Measurements from ENCODE around the gene OR8D1. TPM values are rescaled to one million over a fixed set of nuclear protein-coding genes. Genes with fewer than 3 reads are reported as not detected.

OR8D1 gene
- total and polyA plus RNA-seq, 9 of the 15 experiments (the other 6 are each of a cell fraction or from before 2014, with no cell fraction given) = 0.08 to 0.55 TPM; not detected in 7

DNA sequence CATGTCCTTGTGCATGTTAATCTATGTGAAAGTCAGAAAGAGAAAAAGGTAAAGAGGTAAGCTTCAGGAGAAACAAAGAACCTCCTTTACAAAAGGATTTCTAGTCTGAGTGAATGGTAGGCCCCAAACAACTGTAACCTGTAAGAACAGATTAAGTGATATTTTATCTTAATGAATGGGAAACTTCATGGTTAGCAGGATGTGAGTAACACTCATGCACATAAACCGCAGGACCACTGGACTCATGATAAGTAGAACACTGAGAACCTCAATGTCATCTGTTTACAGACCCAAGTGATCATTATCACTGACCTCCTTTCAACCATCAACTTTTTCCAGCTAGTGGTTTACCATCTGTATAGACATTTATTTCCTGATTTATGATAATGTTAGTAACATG lies 37.7 kb downstream of the OR8D1 start (continued):
- TF ChIP-seq GABPB1 (CRISPR knock-in tag; IDR thresholded peaks at IDR 0.05) = no peak
- no peak for TF ChIP-seq HNRNPUL1 (IDR thresholded peaks at IDR 0.05; ENCODE audit: low read length)
- TF ChIP-seq, protein P1, sequence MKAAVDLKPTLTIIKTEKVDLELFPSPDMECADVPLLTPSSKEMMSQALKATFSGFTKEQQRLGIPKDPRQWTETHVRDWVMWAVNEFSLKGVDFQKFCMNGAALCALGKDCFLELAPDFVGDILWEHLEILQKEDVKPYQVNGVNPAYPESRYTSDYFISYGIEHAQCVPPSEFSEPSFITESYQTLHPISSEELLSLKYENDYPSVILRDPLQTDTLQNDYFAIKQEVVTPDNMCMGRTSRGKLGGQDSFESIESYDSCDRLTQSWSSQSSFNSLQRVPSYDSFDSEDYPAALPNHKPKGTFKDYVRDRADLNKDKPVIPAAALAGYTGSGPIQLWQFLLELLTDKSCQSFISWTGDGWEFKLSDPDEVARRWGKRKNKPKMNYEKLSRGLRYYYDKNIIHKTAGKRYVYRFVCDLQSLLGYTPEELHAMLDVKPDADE (conservative IDR thresholded peaks at IDR 0.05; ENCODE audit: control insufficient read depth, low read depth, low read length) = no peak
- no peak for TF ChIP-seq DMBX1 (CRISPR knock-in tag; IDR thresholded peaks at IDR 0.05; ENCODE audit: borderline replicate concordance)
- TF ChIP-seq ID3 (CRISPR knock-in tag; IDR thresholded peaks at IDR 0.05) = no peak
- TF ChIP-seq ID3 (tag; IDR thresholded peaks at IDR 0.05) = no peak
- peak; percentile 88 for TF ChIP-seq CBFA2T2 (conservative IDR thresholded peaks at IDR 0.05)
- TF ChIP-seq NR2C1 (IDR thresholded peaks at IDR 0.05) = no peak
- TF ChIP-seq NR2C1 (tag; IDR thresholded peaks at IDR 0.05) = peak; percentile 49; the same call in 1 of the 2 replicates
- TF ChIP-seq MTF1 (CRISPR knock-in tag; IDR thresholded peaks at IDR 0.05; ENCODE audit: borderline replicate concordance) = no peak
- peak; percentile 46 for TF ChIP-seq NCOA2 (IDR thresholded peaks at IDR 0.05; ENCODE audit: partially characterized antibody in 2 of 2)
- TF ChIP-seq ZNF165 (CRISPR knock-in tag; IDR thresholded peaks at IDR 0.05; ENCODE audit: borderline replicate concordance) = no peak
- no peak for TF ChIP-seq CHD4 (IDR thresholded peaks at IDR 0.05; ENCODE audit: insufficient read depth, insufficient replicate concordance, low read depth, low read length, poor library complexity, severe bottlenecking)
- no peak for TF ChIP-seq HCFC1 (IDR thresholded peaks at IDR 0.05; ENCODE audit: low read depth, low read length)
- peak; percentile 62 for TF ChIP-seq NEUROD1 (IDR thresholded peaks at IDR 0.05; ENCODE audit: borderline replicate concordance, low read depth, low read length, partially characterized antibody)
- TF ChIP-seq, protein P2, sequence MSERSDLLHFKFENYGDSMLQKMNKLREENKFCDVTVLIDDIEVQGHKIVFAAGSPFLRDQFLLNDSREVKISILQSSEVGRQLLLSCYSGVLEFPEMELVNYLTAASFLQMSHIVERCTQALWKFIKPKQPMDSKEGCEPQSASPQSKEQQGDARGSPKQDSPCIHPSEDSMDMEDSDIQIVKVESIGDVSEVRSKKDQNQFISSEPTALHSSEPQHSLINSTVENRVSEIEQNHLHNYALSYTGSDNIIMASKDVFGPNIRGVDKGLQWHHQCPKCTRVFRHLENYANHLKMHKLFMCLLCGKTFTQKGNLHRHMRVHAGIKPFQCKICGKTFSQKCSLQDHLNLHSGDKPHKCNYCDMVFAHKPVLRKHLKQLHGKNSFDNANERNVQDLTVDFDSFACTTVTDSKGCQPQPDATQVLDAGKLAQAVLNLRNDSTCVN (CRISPR knock-in tag; IDR thresholded peaks at IDR 0.05) = no peak
- TF ChIP-seq VEZF1 (CRISPR knock-in tag; IDR thresholded peaks at IDR 0.05) = peak; percentile 40; the same call in 1 of the 2 replicates
- peak; percentile 47; the same call in 1 of the 2 replicates for TF ChIP-seq HDAC2 (IDR thresholded peaks at IDR 0.05)
- TF ChIP-seq TRIM24 (IDR thresholded peaks at IDR 0.05) = peak; percentile 84 to 90
- TF ChIP-seq ZBTB43 (CRISPR knock-in tag; IDR thresholded peaks at IDR 0.05) = no peak
- TF ChIP-seq JUN (IDR thresholded peaks at IDR 0.05; ENCODE audit: borderline replicate concordance, low read depth, low read length) = peak; percentile 77
- TF ChIP-seq JUN (CRISPR knock-in tag; IDR thresholded peaks at IDR 0.05; ENCODE audit: borderline replicate concordance) = no peak
- peak; percentile 66; the same call in 1 of the 2 replicates for TF ChIP-seq ETV5 (CRISPR knock-in tag; IDR thresholded peaks at IDR 0.05; ENCODE audit: low read depth)

Data from K562 (cell line).